Activated T-helper 1 cell treated with anti-CD3 and anti-CD28 coated beads, Interleukin-2, amount 50 U/mL, for 16 hours (primary cell): ENCODE measurements around the gene TMEM117.
"Not testable (repeated sequence)": the region's sequence is repeated elsewhere in the genome, so short reads cannot be mapped to it uniquely, and the experiment has no call there.

Source experiments
- DNase-seq, 2 donors: peaks; one replicate each; pipeline ENCODE4 v3.0.0-alpha.2; 2020; ENCODE audit warnings: low read depth in 1 of 2, low spot score in 1 of 2

TMEM117 gene

GRCh38 chr12:44020555-44020954 is 184.7 kb downstream of the TMEM117 start:
- DNase-seq: no peak

DNA sequence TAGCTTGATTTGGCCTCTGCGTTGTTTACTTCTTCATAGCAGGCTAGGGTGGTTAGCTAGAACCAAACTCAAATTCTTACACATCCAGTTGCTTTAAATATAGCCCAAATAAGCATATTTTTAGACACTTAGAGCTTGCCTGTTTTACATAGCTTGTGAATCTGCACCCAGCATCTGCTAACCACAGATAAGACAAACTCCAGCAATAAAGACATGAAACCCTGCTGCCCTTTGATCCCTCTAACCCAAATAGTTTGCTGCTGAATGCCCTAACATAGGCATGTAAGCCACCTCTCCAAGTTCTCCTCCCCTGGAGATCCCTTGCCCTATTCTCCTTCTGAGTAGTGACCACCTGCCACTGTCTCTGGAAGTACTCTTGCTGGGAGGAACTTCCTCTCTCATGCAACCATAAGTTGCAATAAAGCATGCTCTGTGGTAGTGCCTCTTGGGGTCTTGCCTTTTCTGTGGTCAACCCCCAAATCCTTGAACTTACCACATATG is 185.6 kb downstream of the TMEM117 start:
- no peak for DNase-seq

DNA sequence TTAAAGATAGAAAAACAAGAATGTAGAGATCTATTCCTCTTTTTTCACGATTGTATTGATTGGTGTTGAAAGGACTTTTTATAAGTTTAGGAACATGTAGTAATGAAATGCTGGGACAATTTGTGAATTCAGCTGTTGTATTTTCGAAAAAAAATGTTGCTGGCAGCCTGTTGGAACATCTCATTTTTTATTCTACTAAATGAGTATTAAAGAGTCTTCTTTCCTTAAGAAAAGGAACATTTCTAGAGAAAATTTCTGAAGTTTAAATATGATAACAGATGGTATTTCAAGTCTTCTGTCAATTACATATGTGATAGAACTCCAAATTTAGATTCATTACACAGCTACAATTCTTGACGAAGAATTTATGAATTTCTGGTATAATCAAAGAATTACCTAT is 189.6 kb downstream of the TMEM117 start:
- no peak for DNase-seq

DNA sequence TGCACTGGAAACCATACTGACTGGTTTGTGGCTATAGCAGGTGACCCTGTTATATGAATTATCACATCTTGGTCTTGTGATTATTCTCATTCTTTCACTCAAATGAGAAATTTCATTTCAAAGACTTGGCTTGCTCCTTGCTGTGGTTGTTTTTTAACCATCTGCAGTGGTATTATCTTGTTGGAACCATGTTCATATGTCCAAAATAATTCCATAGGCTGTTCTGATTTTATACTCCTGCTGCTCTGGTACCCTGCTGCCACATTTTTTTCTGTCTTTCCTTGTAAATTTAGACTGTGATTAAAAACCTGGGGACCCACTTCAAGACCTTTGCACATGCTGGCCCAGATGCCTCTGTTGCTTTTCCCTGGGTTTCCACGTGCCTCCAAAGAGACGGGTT is 190.2 kb downstream of the TMEM117 start:
- DNase-seq: no peak

- DNase-seq: not testable (repeated sequence)
Measured at GRCh38 chr12:44026926-44027325, 191.0 kb downstream of the TMEM117 start.

- DNase-seq: no peak
Measured at GRCh38 chr12:44029194-44029593, 193.3 kb downstream of the TMEM117 start.

DNA sequence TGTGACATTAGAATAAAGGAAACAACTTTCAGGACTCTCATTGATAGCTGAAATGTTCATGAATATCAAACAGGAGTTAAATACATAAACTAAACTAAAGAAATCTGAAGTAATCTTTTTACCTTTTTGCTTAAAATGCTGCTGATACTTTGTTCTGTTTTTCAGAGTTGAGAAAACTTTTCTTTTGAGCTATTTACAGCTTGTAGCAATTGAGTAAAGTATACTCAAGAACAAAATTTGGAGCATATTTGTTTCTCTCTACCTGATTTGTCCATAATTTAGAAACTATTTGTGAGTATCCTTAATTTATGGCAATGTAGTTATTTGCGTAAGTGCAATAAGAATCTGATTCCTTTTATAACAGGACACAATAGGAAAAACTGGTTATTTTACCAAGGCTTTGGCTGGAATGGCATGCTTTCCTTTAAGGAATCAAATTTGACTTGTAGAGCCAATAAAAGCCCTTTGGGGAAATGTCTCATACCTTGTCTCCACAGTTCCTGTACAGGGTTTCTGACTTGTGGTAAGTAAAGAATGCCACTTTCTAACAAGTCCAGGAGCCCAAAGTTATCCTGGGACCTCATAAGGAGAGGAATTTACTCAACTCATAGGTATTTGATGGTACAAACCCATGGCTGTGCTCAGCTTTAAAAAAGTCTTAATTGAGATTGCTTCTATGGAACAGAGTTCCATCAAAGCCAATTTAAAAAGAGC is 195.7 kb downstream of the TMEM117 start:
- DNase-seq: no peak

GRCh38 chr12:44034906-44035305 is 199.0 kb downstream of the TMEM117 start:
- no peak for DNase-seq

GRCh38 chr12:44036875-44037443 is 201.1 kb downstream of the TMEM117 start:
- DNase-seq: no peak

DNA sequence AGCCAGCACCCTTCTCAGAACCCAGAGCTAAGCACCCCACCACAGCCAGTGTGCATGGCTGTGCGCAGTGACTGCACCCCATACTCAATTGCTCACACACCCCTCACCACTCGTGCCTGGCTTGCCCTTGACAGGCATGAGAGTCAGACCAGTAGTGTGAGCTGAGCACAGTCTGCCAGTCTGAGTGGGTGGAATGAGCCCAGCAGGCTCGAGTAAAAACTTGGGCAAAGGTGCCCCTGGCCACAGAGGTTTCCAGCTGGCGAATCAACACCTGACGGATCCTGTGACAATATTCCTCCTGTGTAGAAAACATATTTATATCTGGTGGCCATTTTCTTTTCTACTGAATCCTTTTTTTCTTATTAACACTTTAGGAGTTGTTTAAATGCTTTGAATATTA is 202.5 kb downstream of the TMEM117 start:
- DNase-seq: no peak

- DNase-seq: not testable (repeated sequence)
Measured at GRCh38 chr12:44044491-44044890, 208.6 kb downstream of the TMEM117 start.

DNA sequence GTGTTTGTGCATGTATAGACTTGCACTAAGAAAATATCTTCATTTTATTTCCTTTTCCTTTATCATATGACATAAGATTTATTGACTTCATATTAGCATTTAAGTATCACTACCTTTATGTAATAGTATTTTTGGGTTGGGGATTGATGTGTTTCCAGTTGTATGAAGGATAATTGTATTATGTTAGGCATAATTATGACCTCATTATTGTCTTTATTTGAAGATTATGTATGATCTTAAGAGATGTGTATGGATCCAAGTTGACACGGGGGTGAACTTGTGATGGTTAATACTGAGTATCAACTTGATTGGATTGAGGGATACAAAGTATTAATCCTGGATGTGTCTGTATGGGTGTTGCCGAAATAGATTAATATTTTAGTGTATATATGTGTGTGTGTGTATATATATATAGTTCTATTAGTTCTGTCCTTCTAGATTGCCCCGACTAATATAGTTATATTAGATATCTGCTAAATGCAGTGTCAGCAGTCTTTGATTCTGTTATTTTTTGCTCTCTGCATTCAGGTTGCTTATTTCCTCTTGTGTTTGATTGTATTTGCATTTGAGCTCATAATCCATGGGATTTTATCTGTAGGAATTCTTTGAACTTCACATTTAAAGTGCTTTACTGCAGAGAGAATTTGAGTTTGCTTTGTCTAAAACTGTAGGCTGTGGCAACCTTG is 211.0 kb downstream of the TMEM117 start:
- no peak for DNase-seq

- no peak for DNase-seq
Measured at GRCh38 chr12:44052554-44052953, 216.7 kb downstream of the TMEM117 start.

DNA sequence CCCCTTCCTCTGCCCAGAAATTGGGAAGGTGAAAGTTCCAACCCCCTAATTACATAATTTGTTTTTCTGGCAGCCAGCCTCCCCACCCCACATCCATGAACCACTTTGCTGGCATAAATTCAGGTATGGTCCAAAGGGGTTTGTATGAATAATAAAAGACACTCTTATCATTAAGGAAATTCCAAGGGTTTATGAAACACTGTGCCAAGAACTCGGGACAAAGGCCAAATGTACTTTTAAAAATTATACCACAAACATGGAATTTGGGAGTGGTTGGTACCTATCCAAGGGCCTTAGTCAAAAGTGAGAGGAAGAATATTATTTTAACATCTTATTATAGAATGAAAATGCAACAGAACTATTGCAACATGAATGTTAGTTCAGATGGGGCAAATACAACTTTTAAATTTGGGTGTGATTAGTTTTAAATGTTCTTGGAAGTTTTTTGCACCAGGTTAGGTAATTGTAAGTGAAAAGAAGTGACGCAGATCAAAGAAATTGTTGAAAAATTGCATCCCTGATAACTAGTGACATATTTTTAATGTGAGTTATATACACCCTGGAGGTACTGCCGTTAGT is 217.8 kb downstream of the TMEM117 start:
- DNase-seq: no peak

- no peak for DNase-seq
Measured at GRCh38 chr12:44054281-44054680, 218.4 kb downstream of the TMEM117 start.

DNA sequence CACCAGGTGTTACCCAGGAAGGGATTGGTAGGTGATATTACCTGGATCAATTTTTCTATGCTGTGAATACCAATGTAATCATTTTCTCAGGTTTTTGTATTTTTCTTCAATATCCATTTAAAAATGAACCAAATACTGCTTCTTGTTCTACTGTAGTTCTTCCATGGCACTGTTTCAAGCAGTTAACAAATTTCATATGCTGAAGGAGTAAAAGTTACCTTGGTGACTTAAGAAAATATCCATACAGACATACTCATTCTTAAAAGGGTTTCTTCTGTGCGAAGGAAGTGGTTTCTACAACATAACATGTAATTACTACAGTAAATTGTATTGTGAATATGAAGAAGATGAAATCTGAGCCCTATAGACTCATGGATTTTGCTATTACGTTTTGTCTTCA is 222.5 kb downstream of the TMEM117 start:
- no peak for DNase-seq

DNA sequence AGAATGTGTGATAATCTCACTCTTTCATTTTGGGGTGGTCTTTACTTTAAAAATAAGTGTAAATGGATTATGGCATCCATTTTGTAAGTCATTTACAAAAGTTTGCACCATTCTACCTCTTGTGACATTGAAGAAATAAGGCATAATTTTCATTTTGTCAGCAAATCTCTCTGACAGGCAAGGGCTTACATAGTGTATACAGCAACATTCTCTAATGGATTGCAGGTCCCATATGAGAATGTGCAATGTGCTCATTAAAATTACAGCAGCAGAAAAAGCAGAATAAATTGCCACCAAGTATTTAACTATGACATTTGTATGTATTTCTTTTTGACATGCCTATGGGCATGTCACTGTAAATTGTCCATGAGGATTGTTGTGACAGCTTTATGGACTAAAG is 223.6 kb downstream of the TMEM117 start:
- DNase-seq: no peak

GRCh38 chr12:44063671-44064070 is 227.8 kb downstream of the TMEM117 start:
- no peak for DNase-seq

GRCh38 chr12:44076871-44077270 is 241.0 kb downstream of the TMEM117 start:
- DNase-seq: no peak

GRCh38 chr12:44077294-44077693 is 241.4 kb downstream of the TMEM117 start:
- DNase-seq: no peak

DNA sequence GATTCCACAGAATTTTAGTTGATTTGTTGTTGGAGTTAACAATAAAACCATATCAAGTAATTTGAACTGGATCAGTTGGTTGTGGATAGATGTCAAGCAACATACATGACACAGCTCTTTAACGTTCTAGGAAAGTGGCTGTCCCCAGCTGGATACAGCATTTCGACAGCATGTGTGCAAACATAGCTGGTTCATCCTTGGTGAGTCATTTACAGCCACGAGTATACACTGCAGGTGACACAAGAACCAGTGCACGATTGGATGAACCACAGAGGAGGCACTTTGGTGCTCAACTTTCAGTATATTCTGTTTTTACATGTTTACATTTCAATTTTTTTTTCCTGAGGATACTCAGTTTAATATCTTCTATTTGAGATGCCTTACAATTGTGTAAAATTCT is 242.4 kb downstream of the TMEM117 start:
- DNase-seq: no peak

GRCh38 chr12:44088647-44089046 is 252.8 kb downstream of the TMEM117 start:
- DNase-seq: no peak
